Renal cortical epithelial cell (primary cell): ENCODE results near the gene MS4A3. TPM values are rescaled to one million over a fixed set of nuclear protein-coding genes. Genes with fewer than 3 reads are reported as not detected.
"Not testable (repeated sequence)": the region's sequence is repeated elsewhere in the genome, so short reads cannot be mapped to it uniquely, and the experiment has no call there.

Experiments used
- DNase-seq: peaks from one replicate; pipeline ENCODE4 v3.0.0-alpha.2; 2011; ENCODE audit warnings: low read depth
- total RNA-seq: library from RNA; depleted of rRNA; stranded (reverse); fragments of >200 nt; gene quantifications from 2 replicates; pipeline ENCODE4 v1.2.3, GENCODE V29; 2014

Gene MS4A3, protein sequence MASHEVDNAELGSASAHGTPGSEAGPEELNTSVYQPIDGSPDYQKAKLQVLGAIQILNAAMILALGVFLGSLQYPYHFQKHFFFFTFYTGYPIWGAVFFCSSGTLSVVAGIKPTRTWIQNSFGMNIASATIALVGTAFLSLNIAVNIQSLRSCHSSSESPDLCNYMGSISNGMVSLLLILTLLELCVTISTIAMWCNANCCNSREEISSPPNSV
- not detected in 2 replicates for total RNA-seq

DNA sequence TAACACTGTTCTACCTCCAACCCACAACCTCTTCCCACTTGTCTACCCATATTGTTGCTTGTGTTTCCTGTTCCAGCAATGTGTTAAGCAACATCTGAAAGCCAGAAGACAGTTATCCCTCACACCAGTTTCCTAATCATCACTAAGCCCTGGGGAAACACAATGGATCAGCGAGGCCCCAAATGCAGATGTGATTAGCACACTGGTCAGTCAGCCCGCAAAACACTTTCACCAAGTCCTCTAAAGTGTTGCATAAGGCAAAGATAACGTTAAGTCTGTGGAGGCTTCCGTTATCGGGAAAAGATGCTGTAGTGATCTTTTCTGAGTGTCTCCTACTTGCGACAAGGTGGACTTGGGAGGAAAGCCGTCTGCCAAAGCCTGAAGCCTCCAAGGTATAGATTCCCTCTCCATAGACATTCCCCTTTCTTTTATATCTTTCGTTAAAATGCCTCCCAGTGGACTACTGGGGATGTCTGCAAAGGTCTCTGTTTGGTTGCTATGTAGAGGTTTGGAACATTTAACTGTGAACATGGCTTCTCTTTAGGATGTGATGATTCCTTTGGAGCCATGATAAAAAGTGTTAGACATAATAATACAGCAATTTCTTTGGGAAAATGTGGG is at the start of gene MS4A3:
TSS of gene MS4A3 (plus strand) at position 317 of the 621 bp plus-strand sequence. CDS start 4,496 bp downstream, outside the sequence.
- no peak for DNase-seq

DNA sequence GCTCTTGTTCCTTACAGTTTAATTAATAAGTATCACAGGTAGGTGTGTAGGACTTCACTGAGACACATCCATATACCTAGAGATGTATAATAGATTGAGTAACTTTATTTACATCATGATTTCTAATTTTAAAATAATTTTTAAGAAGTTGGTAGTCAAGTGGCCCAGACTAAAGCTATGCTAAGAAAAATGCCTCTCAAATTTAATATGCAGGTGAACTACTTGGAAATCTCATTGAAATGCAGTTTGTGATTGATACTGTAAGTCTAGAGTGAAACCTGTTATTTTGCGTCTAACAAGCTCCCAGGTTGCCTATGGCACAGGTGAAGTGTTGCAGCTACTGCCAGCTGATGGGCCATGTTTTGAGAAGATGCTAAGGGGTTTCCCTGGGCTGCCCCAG is 39.6 kb upstream of the MS4A3 start, which contains the start of gene OOSP4B:
TSS of gene OOSP4B (plus strand) at position 301 of the 400 bp plus-strand sequence.
- no peak for DNase-seq

DNA sequence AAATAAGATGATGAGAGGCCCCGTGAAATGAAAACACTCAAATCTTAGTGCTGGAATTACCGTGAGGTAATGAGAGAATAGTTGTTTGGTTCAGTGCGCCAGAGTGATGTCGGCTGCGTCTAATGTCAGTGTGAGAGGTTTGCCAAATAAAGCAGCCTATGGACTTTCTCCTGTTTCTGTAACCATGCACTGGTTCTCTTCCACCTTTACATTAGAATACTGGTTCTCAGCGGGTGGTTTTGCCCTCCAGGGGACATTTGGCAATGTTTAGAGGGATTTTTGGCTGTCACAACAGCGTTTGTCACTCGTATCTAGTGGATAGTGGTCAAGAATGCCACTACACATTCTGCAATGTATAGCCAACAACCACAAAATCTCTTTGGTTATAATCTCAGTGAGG is 38.4 kb upstream of the MS4A3 start:
- DNase-seq: no peak

DNA sequence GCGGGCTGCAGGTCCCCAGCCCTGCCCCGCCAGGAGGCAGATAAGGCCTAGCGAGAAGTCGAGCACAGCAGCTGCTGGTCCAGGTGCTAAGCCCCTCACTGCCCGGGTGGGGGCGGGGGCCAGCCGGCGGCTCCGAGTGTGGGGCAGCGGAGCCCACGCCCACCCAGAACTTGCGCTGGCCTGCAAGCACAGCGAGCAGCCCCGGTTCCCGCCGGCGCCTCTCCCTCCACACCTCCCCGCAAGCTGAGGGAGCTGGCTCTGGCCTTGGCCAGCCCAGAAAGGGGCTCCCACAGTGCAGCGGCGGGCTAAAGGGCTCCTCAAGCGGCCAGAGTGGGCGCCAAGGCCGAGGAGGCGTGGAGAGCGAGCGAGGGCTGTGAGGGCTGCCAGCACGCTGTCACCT is 36.1 kb upstream of the MS4A3 start:
- DNase-seq: not testable (repeated sequence)

DNA sequence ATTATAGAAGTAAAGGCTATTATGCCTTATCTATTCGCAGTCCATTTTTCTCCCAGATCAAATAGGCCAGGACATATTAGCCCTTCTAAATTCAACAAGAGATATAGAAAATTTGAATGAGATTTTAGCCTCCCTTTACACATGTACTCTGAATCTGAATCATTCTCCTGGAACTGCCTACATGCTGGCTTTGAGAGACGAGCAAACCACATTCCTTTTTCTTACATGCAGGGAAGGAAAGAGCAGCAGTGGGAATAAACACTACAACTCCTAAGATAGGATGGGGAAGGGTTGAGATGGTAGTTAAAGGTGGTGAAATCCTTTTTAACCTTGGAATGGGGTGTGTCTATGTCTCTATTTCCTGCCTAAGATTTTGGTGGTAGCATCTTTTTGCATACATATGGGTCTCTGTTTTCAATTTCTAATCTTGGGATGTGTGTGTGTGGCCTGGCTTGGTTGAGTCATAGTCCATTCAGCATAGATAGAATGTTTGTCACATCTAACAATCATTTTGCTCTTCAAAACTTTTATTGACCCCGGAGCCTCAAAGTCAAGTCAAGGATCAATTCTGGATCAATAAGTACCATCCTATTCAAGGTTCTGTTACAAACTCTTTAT is 27.3 kb upstream of the MS4A3 start:
- DNase-seq: no peak

DNA sequence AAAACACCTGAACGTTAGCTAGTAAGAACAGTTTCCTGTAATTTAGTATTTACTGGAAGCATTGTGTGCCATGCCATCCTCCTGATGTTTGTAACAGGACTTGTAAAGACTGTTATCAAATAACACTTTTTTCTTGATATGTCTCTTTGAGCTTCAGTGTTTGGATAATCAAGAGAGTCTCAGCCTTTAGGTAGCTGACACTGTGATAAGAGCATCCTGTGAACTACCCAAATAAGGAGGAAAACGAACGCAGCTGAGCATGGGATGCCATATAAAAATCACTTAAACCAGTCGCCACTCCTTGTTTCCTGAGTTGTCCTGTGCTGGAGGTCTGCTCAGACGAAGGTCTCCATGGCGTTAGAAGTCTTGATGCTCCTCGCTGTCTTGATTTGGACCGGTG is 16.4 kb upstream of the MS4A3 start, which contains the start of gene OOSP2:
TSS of gene OOSP2 (plus strand) at position 301 of the 400 bp plus-strand sequence. CDS start at position 352, 51 bp downstream.
- no peak for DNase-seq

DNA sequence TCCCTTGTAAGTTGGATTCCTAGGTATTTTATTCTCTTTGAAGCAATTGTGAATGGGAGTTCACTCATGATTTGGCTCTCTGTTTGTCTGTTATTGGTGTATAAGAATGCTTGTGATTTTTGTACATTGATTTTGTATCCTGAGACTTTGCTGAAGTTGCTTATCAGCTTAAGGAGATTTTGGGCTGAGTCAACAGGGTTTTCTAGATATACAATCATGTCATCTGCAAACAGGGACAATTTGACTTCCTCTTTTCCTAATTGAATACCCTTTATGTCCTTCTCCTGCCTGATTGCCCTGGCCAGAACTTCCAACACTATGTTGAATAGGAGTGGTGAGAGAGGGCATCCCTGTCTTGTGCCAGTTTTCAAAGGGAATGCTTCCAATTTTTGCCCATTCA is 6.0 kb upstream of the MS4A3 start:
- not testable (repeated sequence) for DNase-seq

DNA sequence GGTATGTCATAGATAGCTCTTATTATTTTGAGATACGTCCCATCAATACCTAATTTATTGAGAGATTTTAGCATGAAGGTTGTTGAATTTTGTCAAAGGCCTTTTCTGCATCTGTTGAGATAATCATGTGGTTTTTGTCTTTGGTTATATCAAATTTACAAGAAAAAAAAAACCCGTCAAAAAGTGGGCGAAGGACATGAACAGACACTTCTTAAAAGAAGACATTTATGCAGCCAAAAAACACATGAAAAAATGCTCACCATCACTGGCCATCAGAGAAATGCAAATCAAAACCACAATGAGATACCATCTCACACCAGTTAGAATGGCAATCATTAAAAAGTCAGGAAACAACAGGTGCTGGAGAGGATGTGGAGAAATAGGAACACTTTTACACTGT is 5.6 kb upstream of the MS4A3 start:
- DNase-seq: not testable (repeated sequence)

DNA sequence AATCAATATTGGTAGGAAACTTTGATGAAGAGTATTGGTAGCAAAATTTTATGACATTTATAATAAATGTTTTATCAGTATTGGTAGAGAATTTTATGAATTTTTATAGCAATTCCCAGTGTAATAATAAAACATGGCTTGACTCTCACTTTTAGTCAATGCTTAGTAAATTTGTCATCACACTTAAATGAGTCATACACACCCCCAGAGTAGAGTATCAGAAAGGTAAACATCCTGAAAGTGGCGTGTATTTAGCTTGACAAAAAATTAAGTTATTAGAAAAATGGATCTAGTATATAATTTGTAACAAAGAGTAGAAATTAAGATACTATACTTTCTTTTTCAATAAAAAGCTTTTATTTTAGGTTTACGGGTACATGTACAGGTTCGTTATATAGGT is 2.6 kb downstream of the MS4A3 start:
- DNase-seq: peak; percentile 38

DNA sequence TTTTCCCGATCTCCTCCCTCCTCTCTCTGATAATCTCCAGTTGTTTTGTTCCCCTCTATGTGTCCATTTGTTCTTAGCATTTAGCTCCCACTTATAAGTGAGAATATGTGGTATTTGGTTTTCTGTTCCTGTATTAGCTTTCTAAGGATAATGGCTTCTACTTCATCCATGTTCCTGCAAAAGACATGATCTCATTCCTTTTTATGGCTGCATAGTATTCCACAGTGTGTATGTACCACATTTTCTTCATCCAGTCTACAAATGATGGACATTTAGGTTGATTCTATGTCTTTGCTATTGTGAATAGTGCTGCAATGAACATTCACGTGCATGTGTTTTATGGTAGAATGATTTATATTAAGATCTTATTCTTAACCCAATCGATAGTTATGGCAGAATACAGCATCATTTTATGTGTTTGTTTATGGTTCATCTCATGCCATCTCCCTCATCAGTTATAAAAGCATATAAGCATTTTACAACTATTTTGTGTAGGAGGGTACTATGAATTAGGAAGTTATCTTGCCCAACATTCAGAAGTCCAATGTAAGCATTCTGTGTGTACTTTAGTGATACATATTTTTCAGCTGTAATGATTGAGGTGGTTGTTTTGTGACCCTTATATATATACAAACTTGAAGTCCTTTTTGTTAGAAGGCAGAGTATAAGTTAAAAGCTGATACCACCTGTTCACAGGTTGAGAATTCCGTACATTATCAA is 3.2 kb downstream of the MS4A3 start:
- DNase-seq: no peak

DNA sequence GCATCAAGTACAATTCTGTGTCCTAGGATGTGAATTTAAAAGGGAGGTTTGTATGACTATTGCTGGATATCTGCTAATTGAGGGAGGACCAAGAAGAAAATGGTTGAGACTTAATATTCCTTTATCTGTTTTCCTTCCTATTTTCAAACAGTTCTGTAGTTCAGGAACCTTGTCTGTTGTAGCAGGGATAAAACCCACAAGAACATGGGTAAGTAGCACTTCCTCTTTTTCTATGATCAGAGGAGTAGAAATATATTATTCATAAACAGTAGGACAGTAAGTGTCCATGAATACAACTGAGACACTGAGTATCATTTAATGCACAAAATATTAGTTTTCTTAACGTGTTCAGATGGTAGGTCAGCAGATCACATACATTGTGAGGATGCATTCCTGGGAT is 7.6 kb downstream of the MS4A3 start:
- DNase-seq: no peak

DNA sequence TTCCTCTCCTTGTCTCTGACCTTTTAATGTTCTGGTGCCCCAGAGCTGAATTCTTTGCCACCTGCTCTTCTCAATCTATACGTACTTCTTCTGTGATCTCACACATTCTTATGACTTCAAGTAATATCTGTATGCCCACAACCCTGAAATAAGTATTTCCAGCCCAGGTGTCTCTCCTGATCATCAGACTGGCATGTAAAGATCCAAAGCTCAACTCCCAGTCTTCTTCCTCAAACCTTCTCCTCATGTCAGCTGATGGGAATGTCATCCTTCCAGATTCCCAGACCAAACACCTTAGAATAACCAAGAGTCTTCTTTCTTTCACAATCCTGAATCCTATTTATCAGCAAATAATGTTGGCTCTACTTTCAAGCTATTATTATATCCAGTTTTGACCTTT is 9.3 kb downstream of the MS4A3 start:
- no peak for DNase-seq

DNA sequence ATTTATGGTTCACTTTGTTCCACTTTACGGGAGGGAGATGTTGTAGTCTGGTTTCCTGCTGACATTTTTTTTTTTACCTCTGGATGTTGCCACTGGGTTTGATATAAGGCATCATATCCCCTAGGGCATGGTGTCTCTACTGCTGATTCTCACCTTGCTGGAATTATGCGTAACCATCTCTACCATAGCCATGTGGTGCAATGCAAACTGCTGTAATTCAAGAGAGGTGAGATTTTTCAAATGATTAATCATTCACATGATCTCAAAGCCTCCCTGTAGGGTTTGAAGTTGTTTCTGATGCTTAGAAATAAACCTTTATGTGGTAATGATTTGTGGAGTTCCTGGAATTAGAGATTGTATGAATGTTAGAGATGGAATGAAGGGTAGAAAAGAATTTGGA is 13.0 kb downstream of the MS4A3 start:
- peak; percentile 71 for DNase-seq

DNA sequence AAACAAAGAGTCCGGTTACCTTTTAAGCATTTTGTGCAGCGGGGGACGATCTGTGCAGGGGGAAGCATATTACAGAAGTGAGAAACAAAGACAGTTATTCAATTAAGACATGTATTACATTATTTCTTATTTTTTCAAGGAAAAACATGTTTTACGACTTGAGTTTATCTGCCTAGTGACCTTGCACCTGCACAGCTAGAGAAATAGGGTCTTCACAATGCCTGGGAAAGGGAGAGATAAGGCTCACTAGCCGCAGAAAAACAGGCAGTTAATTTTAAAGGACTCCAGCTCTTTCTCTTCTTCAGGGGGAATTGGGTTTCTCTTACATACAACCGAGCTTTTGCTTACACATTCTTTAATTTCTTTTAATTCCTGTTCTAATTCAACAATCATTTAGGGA is 15.2 kb downstream of the MS4A3 start:
- DNase-seq: not testable (repeated sequence)

DNA sequence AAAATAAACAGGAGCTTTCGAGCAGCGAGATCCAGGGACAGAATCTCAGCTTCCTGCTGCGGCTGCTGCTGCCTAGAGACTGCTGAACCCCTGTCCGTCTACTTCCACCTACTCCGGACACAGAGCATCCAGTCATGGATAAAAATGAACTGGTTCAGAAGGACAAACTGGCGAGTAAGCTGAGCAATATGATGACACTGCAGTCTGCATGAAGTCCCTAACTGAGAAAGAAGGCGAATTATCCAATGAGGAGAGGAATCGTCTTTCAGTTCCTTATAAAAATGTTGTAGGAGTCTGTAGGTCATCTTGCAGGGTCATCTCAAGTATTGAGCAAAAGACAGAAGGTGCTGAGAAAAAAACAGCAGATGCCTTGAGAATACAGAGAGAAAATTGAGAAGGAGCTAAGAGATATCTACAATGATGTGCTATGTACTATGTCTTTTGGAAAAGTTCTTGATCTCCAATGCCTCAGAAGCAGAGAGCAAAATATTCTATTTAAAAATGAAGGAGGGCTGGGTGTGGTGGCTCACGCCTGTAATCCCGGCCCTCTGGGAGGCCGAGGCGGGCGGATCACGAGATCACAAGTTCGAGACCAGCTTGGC is 20.9 kb downstream of the MS4A3 start:
- DNase-seq: no peak

DNA sequence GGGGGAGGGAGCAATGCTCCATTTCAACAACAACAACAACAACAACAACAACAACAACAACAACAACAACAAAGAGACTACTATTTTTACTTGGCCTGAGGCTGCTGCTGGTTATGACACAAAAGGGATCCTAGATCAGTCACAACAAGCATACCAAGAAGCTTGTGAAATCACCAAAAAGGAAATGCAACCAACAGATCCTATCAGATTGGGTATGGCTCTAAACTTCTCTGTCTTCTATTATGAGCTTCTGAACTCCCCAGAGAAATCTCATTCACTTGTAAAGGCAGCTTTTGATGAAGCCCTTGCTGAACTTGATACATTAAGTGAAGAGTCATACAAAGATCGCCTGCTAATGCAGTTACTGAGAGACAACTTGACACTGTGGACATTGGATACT is 21.5 kb downstream of the MS4A3 start:
- DNase-seq: no peak

DNA sequence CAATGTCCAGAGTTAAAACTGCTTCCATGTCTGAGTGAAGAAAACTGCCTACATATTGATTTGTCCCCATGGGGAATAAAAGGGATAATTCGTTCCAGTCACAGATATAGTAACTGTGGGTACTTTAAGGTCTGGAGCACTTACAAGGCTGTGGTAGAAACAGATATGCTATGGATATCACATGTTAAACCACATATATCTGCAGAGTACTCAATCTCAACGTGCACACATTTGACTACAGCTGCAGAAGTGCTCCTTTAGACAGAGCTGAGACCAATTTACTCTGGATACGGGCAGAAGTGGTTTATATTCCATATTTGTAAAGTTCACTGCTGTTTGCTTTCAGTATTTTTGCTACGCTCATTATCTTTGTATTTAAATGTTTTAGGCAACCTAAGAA is 22.3 kb downstream of the MS4A3 start:
- no peak for DNase-seq

DNA sequence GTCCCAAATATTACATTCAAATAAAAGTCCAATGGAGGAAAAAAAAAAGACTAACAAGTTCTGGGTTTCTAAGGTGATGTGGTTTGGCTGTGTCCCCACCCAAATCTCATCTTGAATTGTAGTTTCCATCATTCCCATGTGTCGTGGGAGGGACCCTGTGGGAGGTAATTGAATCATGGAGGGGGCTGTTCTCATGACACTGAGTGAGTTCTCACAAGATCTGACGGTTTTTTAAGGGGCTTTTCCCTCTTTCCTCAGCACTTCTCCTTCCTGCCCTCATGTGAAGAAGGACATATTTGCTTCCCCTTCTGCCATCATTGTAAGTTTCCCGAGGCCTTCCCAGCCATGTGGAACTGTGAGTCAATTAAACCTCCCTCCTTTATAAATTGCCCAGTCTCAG is 24.1 kb downstream of the MS4A3 start:
- no peak for DNase-seq

DNA sequence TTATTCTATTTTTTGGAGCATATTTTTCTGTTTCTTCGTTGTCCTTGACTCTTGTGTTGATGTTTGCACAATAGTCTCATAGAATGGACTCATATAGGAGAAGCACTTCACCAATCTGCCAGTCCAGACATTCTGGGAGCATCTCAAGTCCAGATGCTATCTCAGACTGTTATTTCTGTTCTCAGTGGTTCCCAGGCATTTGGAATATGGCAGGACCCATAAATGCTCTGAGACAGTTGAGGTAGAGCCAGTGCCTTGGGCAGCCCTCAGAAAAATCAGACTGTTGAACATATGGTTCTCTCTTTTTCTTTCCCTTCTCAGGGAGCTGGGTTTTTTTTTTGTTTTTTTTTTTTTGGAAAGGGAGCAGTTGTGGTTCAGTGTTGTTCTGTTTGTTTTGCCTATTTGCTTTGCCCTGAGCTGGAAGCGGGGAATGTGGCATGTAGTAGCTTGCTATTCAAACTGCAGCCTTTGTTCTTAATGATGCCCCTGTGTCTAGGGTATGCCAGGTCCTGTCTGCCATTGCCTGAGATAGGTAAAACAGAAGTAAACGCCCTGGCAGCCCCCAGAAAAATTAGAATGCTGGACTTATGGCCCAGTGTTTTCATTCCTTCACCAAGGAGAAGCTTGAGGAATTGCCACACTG is 28.3 kb downstream of the MS4A3 start:
- DNase-seq: no peak

DNA sequence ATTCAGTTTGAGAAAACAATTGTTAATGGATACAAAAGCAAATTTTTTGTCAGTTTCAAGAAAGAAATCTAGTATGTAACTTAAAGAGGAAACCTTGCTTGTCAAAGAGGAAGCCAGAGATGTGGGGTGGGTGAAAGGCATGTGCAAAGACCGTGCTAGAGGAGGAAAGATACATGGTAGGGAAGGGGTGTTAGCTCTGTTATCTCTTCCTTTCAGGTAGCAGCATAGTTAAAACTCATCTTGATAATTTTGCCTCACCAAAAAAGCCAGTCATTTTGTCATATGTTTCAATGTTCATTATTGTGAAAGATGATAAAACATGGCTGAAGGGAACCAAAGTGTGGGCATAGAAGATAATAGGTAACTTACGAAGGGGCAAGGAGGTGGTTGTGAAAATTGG is 29.4 kb downstream of the MS4A3 start:
- no peak for DNase-seq

DNA sequence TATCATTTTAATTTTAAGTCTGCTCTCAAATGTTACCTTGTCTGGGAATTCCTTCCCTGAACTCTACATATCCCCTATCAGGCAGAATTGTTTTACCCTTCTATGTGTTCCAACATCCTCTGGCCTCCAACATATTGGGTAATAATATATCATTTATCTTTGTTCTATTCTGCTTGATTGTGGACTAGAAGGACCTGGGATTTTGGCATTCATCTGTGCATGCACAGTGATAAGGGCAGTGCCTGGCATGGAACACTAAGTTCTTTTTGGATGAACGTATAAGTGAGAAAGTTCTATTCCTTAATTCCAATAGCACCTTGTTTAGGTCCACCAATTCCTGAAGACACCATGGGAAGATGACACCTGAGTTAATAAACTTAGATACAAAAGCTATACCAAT is 30.8 kb downstream of the MS4A3 start:
- DNase-seq: no peak

DNA sequence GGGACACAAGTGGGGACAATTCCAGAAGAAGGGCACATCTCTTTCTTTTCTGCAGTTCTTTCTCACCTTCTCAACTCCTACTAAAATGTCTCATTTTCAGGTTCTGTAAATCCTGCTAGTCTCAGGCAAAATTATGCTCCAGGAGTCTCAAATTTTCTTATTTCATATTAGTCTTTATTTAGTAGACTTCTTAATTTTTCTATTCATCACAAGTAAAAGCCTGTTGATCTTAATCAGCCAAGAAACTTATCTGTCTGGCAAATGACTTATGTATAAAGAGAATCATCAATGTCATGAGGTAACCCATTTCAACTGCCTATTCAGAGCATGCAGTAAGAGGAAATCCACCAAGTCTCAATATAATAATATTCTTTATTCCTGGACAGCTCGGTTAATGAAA is 31.9 kb downstream of the MS4A3 start, which contains the start of gene MS4A2:
TSS of gene MS4A2 (plus strand) at position 301 of the 400 bp plus-strand sequence. CDS start 102 bp downstream, outside the sequence.
- DNase-seq: no peak
